ENCODE results near the gene XPO6. TPM values are rescaled to one million over a fixed set of nuclear protein-coding genes. Genes with fewer than 3 reads are reported as not detected.

The XPO6 gene
- total RNA-seq, 4 donors from 2014 or later: 72.9 to 251 (median 86.4) TPM

DNA sequence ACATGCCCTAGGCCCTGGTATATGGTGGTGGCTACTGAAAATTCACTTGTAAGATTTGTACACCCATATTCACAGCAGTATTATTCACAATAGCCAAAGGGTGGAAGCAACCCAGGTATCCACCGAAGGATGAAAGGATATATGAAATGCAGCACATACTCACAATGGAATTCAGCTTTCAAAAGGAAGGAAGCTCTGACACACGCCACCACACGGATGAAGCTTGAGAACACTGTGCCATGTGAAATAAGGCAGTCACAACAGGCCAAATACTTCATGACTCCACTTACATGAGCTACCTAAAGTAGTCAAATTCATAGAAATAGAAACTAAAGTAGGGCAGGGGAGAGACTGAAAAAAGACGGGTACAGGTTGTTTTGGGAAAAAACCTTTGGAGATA, 2.9 kb downstream of the XPO6 start:
- H3K9me3 ChIP-seq: no peaks in the 10 kb centered on the region
- H3K27ac ChIP-seq: no peak overlapping the region
- H3K4me1 ChIP-seq: peaks cover 0 to 5% of the 10 kb centered on the region in 2 donors
- no peak overlapping the region for H3K4me3 ChIP-seq
- TF ChIP-seq, protein P1, sequence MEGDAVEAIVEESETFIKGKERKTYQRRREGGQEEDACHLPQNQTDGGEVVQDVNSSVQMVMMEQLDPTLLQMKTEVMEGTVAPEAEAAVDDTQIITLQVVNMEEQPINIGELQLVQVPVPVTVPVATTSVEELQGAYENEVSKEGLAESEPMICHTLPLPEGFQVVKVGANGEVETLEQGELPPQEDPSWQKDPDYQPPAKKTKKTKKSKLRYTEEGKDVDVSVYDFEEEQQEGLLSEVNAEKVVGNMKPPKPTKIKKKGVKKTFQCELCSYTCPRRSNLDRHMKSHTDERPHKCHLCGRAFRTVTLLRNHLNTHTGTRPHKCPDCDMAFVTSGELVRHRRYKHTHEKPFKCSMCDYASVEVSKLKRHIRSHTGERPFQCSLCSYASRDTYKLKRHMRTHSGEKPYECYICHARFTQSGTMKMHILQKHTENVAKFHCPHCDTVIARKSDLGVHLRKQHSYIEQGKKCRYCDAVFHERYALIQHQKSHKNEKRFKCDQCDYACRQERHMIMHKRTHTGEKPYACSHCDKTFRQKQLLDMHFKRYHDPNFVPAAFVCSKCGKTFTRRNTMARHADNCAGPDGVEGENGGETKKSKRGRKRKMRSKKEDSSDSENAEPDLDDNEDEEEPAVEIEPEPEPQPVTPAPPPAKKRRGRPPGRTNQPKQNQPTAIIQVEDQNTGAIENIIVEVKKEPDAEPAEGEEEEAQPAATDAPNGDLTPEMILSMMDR (IDR thresholded peaks at IDR 0.05): no peak
- TF ChIP-seq POLR2A (IDR thresholded peaks at IDR 0.05): no peak
- intact Hi-C loops (cut with DNase I; ENCODE audit: low total_unique reads): no loop called here
- no peaks in the 10 kb centered on the region for H3K27me3 ChIP-seq
- H3K36me3 ChIP-seq: no peaks in the 10 kb centered on the region
- DNase-seq: no peak

DNA sequence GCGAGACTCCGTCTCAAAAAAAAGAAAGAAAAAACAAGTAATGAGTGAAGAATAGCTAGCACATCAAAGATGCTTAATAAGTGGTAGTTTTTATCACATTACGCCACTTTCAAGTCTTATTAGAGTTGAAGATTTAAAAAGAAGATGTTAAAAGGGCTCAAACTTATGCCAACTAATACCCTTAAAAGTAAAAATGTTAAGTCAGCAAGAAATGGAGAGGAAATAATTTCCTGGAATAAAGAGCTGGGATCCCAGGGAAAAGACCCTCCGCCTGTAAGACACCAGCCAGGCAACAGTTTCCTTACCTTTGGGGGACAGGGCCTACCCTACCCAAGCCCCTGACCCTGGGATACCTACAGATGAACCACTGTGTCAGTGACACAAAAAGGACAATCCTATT, 3.6 kb downstream of the XPO6 start:
- intact Hi-C loops (cut with DNase I; ENCODE audit: low total_unique reads): no loop called here
- no peak for DNase-seq
- Histone ChIP-seq H3K4me1 (peaks cover 0 to 5% of the 10 kb centered on the region in 2 donors), H3K27ac (no peak overlapping the region), H3K4me3 (no peak overlapping the region), H3K36me3 (no peaks in the 10 kb centered on the region), H3K27me3 (no peaks in the 10 kb centered on the region), H3K9me3 (no peaks in the 10 kb centered on the region)
- TF ChIP-seq POLR2A (IDR thresholded peaks at IDR 0.05): no peak
- TF ChIP-seq, protein P1 (IDR thresholded peaks at IDR 0.05): no peak

DNA sequence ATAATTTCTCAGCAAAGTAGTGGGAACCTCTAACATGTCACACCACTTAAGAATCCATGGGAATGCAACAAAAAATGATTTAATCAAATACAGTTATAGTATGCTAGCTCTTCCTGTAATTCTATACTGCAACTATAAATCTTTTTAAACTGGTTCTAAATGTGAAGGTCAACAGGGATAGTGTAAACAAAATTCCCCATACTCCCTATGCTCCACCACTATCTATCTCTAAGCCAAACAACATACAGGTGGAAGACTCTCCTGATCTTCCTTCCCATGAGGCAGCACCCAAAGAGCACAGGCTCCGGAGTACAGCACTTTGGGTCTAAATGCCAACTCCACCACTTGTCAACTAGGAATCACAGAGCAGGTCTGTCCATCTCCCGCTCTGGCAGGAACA, 4.4 kb downstream of the XPO6 start:
- no peak for DNase-seq
- no peaks in the 10 kb centered on the region for H3K27me3 ChIP-seq
- intact Hi-C loops (cut with DNase I; ENCODE audit: low total_unique reads): no loop called here

DNA sequence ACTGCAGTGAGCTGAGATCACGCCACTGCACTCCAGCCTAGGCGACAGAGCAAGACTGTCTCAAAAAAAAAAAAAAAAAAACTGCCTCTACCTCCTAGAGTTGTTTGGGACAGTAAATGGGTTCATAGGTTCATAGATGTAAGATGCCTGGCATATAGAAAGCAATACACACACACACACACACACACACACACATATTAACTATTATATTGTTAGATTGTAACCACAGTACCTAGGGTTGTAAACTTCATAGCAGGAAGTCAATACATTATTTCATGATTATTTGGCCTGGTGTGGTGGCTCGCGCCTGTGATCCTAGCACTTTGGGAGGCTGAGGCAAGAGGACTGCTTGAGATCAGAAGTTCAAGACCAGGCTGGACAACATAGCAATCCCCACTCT, 5.8 kb downstream of the XPO6 start:
- DNase-seq: no peak
- H3K9me3 ChIP-seq: no peaks in the 10 kb centered on the region
- H3K36me3 ChIP-seq: no peaks in the 10 kb centered on the region
- no peaks in the 10 kb centered on the region for H3K27me3 ChIP-seq
- peaks cover 0 to 5% of the 10 kb centered on the region in 2 donors for H3K4me1 ChIP-seq
- no peak overlapping the region for H3K4me3 ChIP-seq
- no peak for TF ChIP-seq POLR2A (IDR thresholded peaks at IDR 0.05)
- TF ChIP-seq, protein P1 (IDR thresholded peaks at IDR 0.05): no peak
- intact Hi-C loops (cut with DNase I; ENCODE audit: low total_unique reads): no loop called here
- no peak overlapping the region for H3K27ac ChIP-seq

More for the DNA sequence above, 4.4 kb downstream of the XPO6 start:
- TF ChIP-seq, protein P1 (IDR thresholded peaks at IDR 0.05): no peak
- no peak for TF ChIP-seq POLR2A (IDR thresholded peaks at IDR 0.05)
- Histone ChIP-seq H3K4me3 (no peak overlapping the region), H3K27ac (no peak overlapping the region), H3K36me3 (no peaks in the 10 kb centered on the region), H3K9me3 (no peaks in the 10 kb centered on the region), H3K4me1 (peaks cover 0 to 5% of the 10 kb centered on the region in 2 donors)

DNA sequence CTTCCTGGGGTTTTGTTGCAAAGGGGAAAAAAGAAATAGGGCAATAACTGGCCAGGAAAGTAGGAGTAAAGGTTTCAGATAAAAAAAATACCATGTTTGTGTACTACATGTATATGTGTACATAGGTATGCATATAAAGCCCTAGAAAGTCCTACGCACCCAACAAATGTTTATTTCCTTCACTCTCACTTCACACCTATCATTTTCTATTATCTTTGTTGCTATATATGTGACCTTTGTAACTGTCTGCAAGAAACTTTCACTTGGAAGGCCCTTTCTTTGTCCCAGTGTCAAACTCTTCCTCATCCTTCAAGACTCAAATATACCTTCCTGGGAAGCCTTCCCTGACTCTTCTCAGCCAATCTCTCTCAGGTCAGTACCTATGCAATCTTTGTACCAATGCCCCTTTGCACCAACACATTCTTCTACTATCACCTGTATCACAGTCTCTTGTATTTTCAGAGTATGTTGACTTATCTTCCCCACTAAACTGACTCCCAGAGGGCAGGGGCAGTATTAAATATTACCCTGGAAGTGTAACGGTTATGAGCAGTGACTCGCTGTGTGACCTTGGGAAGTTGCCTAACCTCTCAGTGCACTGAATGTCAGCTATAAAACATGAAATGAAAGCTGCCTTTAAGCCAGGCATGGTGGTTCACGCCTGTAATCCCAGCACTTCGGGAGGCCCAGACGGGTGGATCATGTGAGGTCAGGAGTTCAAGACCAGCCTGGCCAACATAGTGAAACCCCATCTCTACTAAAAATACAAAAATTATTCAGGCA, 6.5 kb downstream of the XPO6 start:
- Histone ChIP-seq H3K27ac (no peak overlapping the region), H3K9me3 (no peaks in the 10 kb centered on the region), H3K4me1 (peaks cover 0 to 5% of the 10 kb centered on the region in 2 donors), H3K4me3 (no peak overlapping the region), H3K27me3 (no peaks in the 10 kb centered on the region), H3K36me3 (no peaks in the 10 kb centered on the region)
- intact Hi-C loops (cut with DNase I; ENCODE audit: low total_unique reads): no loop called here
- TF ChIP-seq POLR2A (IDR thresholded peaks at IDR 0.05): no peak
- TF ChIP-seq, protein P1 (IDR thresholded peaks at IDR 0.05): no peak
- DNase-seq: no peak
